Mononuclear cell (primary cell): ENCODE data around the gene EIF5B. TPM values are rescaled to one million over a fixed set of nuclear protein-coding genes. Genes with fewer than 3 reads are reported as not detected.

Experiments used
- H3K27me3 ChIP-seq: 2 replicates; pipeline ENCODE4 v1.6.0; 2011; ENCODE audit warnings: low read length, control low read depth; ENCODE audit not compliant: insufficient read depth
- H3K4me1 ChIP-seq: 2 replicates; pipeline ENCODE4 v1.5.1; 2011; ENCODE audit warnings: mild to moderate bottlenecking, low read length, control low read depth; ENCODE audit not compliant: insufficient read depth
- H3K4me3 ChIP-seq: 2 replicates; pipeline ENCODE4 v1.5.1; 2011; ENCODE audit warnings: mild to moderate bottlenecking, low read length, moderate library complexity
- H3K9me3 ChIP-seq: 2 replicates; pipeline ENCODE4 v1.5.1; 2011; ENCODE audit warnings: low read depth, mild to moderate bottlenecking, control low read depth, low read length
- total RNA-seq: library from RNA; depleted of rRNA; stranded (reverse); fragments of >200 nt; gene quantifications from one replicate; pipeline ENCODE4 v1.2.3, GENCODE V29; 2012

EIF5B gene
- total RNA-seq, 1 donor, result 24.6 TPM

DNA sequence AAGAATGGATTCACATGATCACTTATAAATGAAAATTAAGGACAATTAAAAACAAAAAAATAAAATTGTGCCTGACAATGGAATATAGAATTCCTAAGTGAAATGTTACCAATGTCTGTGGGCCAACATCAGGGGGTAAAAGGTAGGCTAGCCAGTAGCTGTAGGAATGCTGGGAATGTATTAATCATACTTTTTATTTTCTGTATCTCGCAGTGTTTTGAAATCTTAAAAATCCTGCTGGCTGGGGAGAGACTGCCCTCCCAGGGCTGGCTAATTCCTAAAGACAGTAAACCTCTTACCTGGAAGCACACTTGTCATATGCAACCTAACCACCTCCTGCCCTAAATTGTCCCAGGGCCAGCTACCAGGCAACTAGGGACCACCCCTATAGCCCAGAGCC is 82.8 kb downstream of the EIF5B start:
- H3K9me3 ChIP-seq, result no peaks in the 10 kb centered on the region
- H3K27me3 ChIP-seq, result no peaks in the 10 kb centered on the region
- no peaks in the 10 kb centered on the region for H3K4me1 ChIP-seq
- no peak overlapping the region for H3K4me3 ChIP-seq

DNA sequence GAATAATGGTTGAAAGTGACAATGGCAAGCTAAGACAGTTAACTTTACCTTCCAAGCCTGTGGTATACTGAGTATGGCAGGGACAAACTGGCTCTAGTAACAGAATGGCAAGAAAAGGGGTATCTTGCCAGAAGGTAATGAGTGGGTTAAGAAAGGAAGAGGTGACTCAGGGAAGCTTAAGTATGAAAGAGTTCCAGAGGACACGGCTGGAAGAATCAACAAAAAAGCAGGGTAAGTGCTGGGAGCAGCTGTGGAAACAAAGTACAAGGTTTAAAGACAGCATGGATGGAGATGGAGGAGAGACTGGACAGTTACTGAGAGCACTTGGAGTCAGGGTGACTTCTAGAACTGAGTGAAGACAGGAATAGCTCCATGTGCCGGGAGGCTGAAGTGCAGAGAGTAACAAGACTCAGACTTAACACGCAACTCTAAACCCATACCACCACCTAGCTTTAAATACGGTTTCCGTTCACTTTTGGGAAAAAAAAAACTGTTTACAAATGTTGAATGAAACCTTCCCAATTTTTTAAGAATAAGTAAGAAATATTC is 83.6 kb downstream of the EIF5B start:
- Histone ChIP-seq H3K27me3 (no peaks in the 10 kb centered on the region), H3K9me3 (no peaks in the 10 kb centered on the region), H3K4me1 (no peaks in the 10 kb centered on the region), H3K4me3 (no peak overlapping the region)

DNA sequence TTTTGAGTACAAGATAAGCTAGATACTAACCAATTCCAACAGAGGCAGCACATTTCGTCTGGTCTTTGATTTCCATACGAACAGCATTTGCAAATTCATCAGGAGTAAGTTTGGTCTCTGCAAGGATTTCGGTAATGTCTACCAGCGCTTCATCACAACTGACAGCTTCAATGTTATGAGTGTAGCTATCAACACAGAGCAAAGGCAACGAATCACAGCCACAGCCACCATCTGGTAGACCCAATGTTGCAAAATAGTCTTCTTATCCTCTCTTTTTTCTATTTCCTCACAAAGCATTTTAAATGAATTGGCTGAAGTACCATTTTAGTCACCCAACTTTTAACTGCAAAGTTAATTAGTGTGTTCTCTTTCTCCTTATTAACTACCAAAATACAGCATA is 84.3 kb downstream of the EIF5B start:
- Histone ChIP-seq H3K27me3 (no peaks in the 10 kb centered on the region), H3K9me3 (no peaks in the 10 kb centered on the region), H3K4me3 (no peak overlapping the region)

DNA sequence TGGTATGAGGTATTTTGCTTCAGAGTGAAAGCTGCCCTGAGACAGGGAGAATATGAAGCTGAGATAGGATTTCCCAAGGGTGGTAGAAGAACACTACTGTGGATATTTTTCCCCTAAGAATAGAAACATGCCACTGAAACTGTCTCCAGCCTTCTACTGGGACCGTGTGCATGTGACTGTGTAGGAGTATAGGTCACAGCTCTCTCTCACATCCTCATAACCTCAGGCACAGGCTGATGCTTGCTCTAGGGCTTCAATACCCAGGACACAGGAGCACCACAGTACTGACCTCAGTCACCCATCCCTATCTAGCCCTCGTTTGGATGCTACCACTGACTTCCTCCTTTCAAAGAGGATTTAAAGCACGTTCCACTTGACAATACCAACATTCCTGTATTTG is 85.4 kb downstream of the EIF5B start:
- H3K4me1 ChIP-seq, result no peaks in the 10 kb centered on the region
- H3K9me3 ChIP-seq, result no peaks in the 10 kb centered on the region
- no peak overlapping the region for H3K4me3 ChIP-seq
- no peaks in the 10 kb centered on the region for H3K27me3 ChIP-seq

More for the DNA sequence above, 84.3 kb downstream of the EIF5B start:
- no peaks in the 10 kb centered on the region for H3K4me1 ChIP-seq

DNA sequence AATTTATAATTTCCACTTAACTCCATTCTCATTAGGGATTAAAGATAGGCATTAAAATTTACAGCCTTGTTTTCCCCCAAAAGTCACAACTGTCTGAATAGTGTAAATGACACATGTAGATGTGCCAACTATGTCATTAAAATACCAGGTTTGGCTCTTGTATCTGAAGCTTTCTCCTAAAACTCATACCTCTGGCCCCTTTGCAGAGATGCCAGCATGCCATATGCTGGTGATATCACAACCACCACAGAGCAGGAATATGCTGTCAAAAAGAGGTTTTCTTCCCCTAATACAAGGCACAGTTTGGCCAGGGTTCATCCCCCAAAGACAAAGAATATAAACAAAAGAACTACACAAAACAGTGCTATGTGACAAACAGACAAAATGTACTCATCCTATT is 87.2 kb downstream of the EIF5B start:
- Histone ChIP-seq H3K27me3 (no peaks in the 10 kb centered on the region), H3K4me3 (no peak overlapping the region), H3K9me3 (no peaks in the 10 kb centered on the region)

DNA sequence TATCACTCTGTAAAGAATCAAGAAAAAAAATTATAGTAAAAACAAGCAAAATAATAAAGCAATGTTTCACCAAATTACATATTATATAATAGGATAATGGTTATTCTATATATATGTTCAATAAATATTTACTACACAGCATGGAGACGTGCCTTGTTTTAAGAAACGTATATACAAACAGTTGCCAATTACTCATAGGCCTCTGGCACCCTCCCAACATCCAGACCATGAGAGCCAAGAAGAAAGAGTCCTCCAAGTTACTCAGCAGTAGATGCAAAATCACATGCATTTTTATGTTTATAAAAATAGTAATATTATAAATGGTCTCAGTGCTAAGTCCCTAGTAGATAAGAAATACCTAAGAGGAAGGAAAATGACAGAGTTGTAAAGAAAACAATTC is 87.8 kb downstream of the EIF5B start:
- Histone ChIP-seq H3K4me1 (no peaks in the 10 kb centered on the region), H3K9me3 (no peaks in the 10 kb centered on the region), H3K4me3 (no peak overlapping the region), H3K27me3 (no peaks in the 10 kb centered on the region)

More for the DNA sequence above, 87.2 kb downstream of the EIF5B start:
- H3K4me1 ChIP-seq, result no peaks in the 10 kb centered on the region

DNA sequence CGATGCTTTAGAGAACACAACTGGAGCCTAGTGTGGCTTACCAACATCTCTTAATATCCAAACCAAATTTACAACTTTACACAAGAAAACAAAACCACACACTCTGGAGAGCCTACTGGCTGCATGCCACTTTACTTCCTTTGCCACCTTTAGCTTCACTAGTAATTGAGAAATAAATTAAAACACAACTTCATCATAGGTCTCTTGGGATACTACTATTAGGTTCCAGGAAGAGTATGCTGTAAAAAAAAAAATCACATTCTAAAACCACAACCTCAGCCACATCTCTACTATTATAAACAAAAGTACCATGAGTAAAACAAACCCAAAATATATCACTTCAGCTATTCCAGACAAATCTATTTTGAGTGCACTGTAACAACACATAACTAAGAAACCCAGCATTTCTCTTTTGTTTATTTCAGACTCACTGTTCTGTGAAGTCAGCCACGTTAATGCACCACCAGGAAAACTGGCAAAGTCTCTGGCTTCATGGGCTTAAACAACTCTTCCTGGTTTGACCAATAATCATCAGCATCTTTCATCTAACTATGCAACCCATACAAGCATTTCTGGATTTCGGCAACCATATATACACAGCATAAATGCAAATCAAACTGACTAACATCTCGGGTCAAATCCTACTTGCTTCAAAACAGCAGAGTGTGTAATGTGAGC is 93.6 kb downstream of the EIF5B start:
- no peaks in the 10 kb centered on the region for H3K4me1 ChIP-seq
- no peaks in the 10 kb centered on the region for H3K9me3 ChIP-seq
- no peaks in the 10 kb centered on the region for H3K27me3 ChIP-seq
- H3K4me3 ChIP-seq, result no peak overlapping the region

DNA sequence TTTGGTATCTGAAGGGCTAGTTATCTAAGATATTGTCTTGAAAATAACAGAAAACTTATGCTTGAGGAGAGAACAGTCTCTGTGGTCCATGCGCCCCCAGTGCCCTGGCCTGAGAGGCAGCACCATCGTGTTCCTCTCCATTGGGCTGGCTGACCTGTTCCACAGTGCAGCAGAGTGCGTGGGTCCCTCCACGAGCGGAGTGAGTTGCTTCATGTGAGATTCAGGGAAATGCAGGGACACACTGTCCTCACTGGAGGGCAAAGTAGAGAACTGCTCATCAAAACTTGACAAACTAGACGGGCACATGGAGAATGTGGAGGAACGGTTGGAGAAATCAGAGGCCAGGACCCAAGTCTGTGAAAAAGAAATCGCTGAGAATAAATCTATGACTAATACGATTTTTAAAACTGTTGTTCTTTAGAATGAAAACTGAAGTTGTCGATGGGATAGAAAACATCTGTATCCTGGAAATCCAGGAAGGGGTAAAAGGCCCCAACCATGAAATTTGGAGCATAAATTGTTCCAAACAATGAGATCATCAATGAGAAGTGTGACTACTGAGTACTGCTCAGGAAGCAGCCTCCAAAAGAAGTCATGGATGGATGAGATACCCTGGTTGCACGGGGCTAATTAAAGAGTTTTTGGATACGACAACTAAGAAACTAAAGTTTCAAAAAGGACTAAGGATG is 94.5 kb downstream of the EIF5B start:
- Histone ChIP-seq H3K27me3 (no peaks in the 10 kb centered on the region), H3K4me3 (no peak overlapping the region), H3K9me3 (no peaks in the 10 kb centered on the region), H3K4me1 (no peaks in the 10 kb centered on the region)

DNA sequence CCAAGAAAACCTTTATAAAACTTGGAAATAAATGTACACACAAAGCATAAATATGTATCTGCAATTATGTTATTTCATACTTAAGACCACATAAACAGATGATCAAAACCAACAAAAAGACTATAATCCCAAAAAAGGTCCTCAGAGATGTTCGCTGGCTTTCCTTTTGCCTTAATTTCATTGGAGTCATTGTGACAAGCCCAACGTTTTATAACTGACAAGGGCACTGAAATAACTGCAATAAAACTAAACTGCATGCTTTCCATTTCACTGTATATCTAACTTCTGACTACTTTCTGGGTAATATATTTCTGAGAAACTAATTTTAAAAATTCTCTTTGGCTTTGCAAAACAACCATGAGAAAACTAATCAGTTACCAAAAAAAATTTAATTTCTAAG is 96.2 kb downstream of the EIF5B start:
- no peaks in the 10 kb centered on the region for H3K9me3 ChIP-seq
- H3K4me1 ChIP-seq, result no peaks in the 10 kb centered on the region
- no peak overlapping the region for H3K4me3 ChIP-seq
- H3K27me3 ChIP-seq, result no peaks in the 10 kb centered on the region

DNA sequence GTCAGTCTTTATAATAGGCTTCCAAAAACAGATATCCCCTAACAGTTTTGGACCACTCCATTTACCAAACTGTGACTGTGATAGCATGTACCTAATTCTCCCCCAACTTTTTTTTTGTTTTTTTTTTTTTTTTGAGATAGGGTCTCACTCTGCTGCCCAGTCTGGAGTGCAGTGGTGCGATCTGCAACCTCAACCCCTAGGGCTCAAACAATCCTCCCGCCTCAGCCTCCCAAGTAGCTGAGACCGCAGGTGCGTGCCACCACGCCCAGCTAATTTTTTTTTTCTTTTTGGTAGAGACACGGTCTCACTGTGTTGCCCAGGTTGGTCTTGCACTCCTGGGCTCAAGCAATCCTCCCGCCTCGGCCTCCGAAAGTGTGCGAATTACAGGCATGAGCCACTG is 99.7 kb downstream of the EIF5B start:
- no peaks in the 10 kb centered on the region for H3K4me1 ChIP-seq
- H3K27me3 ChIP-seq, result no peaks in the 10 kb centered on the region
- no peaks in the 10 kb centered on the region for H3K9me3 ChIP-seq
- H3K4me3 ChIP-seq, result no peak overlapping the region

DNA sequence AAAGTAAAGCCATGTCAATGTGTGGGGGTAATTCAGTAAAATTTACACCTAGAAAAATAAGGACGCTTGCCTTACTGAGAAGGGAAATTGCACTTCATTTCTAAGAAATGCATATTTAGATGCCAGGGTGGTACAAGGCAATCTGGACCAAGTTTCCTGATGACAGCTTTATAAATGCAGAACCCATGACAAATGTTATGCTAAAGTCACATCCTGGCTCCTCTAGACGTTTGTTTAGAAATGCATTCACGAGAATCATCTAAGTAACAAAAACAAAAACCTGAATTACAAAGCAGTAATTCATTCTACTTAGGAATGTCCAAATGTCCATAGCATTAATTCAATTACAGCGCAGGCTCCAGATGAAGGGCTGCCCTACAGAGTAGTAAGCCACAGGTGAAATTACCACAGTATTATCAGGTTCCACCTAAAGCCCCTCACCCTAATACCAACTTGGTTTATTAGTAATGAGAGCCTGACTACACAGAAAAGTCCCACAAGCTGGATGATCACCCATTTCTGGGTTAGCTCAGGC is 102.8 kb downstream of the EIF5B start:
- no peak overlapping the region for H3K4me3 ChIP-seq
- H3K27me3 ChIP-seq, result no peaks in the 10 kb centered on the region
- H3K4me1 ChIP-seq, result no peaks in the 10 kb centered on the region
- H3K9me3 ChIP-seq, result no peaks in the 10 kb centered on the region

DNA sequence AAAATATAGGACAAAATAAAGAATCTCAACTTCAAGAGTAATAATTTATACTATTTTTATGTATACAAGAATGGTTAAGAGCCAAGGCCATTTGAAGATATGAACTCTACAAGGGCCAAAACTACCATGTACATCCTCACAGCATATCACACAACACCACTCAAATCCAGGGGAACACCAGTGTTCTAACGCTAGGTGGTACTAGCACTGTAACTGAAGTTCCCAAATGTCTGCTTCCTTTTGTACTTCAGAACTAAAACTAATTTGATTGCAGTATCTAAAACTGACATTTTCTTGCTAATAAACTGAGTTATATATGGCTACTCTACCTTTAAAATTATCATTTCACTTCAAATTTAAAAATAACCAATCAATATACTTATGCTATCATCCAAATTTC is 105.6 kb downstream of the EIF5B start:
- H3K4me3 ChIP-seq, result no peak overlapping the region
- H3K9me3 ChIP-seq, result no peaks in the 10 kb centered on the region

DNA sequence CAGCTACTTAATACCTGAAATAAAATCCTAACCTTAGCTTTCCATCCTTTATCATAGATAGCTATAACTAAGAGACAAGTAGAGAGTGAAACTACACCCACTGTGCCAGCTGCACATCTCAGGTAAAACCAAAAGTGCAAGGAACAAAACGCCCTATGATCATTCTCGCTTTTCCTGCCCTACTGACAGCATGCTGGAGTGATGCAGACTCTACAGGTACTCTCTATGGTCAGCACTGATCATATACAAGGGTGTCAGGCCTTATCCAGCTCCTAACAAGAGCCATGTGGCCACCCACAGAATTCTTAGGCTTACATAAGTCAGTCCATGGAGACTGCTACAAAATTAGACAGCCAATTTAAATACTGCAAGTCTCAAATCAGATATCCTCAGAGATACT is 107.0 kb downstream of the EIF5B start:
- H3K27me3 ChIP-seq, result no peaks in the 10 kb centered on the region
- H3K9me3 ChIP-seq, result no peaks in the 10 kb centered on the region
- H3K4me3 ChIP-seq, result no peak overlapping the region
- H3K4me1 ChIP-seq, result no peaks in the 10 kb centered on the region

More for the DNA sequence above, 105.6 kb downstream of the EIF5B start:
- Histone ChIP-seq H3K27me3 (no peaks in the 10 kb centered on the region), H3K4me1 (no peaks in the 10 kb centered on the region)

DNA sequence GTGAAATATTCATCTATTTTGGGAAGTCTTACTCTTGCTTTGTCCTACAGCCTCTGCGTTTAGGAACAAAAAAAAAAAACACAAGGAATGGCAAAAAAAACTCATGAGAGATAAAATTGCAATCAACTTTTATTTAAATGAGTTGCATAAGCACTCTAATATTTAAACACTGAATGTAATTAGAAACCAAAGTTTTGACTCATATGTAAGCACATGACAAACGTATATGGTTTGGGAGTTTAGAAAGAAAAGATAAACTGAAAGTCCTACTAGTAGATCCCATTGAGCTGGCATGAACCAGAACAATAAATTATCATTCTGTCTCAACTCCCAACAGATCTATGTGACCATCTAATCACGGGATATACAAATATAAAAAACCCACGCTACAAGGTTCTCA is 107.9 kb downstream of the EIF5B start:
- Histone ChIP-seq H3K27me3 (no peaks in the 10 kb centered on the region), H3K4me3 (no peak overlapping the region), H3K9me3 (no peaks in the 10 kb centered on the region), H3K4me1 (no peaks in the 10 kb centered on the region)

DNA sequence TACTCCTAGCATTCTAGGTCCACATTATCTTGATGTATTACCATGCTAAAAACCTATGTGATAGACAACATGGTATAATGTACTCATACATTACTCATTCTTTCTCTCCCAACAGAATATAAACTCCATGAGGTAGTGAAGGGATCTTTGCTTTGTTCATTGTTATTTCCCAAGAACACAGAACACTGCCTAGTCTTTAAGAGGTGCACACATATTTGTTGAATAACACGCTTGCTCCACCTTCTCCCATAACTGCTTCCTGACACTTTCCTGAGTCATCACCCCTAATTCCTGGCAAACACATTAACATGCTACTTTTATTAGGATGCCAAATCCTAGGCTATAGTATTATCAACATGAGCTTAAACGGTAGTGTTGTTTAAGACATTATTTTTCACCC is 111.4 kb downstream of the EIF5B start:
- no peaks in the 10 kb centered on the region for H3K27me3 ChIP-seq
- H3K9me3 ChIP-seq, result no peaks in the 10 kb centered on the region
- no peaks in the 10 kb centered on the region for H3K4me1 ChIP-seq
- H3K4me3 ChIP-seq, result no peak overlapping the region
